HepG2 (cell line): ENCODE measurements around the gene EIF2S2. TPM values are rescaled to one million over a fixed set of nuclear protein-coding genes. Genes with fewer than 3 reads are reported as not detected.

Experiments
- BATF2 ChIP-seq: sonication (generic); formaldehyde crosslinking; IDR thresholded peaks from 2 replicates; pipeline ENCODE4 v1.8.0; 2022; ENCODE audit warnings: mild to moderate bottlenecking, missing genetic modification reagents, moderate library complexity
- CBX1 ChIP-seq: IDR thresholded peaks from one replicate; pipeline ENCODE4 v1.6.1; 2016; ENCODE audit warnings: antibody characterized with exemption, low read depth
- FOXM1 ChIP-seq: sonication (generic); formaldehyde crosslinking; IDR thresholded peaks from 2 replicates; pipeline ENCODE4 v1.5.0; 2020; ENCODE audit warnings: missing genetic modification reagents
- GATAD1 ChIP-seq: IDR thresholded peaks from 2 replicates; pipeline ENCODE4 v1.6.1; 2016; ENCODE audit warnings: missing genetic modification reagents, missing compliant biosample characterization
- HDAC1 ChIP-seq: sonication (generic); formaldehyde crosslinking; IDR thresholded peaks from 2 replicates; pipeline ENCODE4 v1.5.1; 2020; ENCODE audit warnings: mild to moderate bottlenecking, missing genetic modification reagents
- KDM1A ChIP-seq: IDR thresholded peaks from 2 replicates; pipeline ENCODE4 v1.6.1; 2016; ENCODE audit warnings: missing compliant biosample characterization
- MAF1 ChIP-seq: sonication (generic); formaldehyde crosslinking; IDR thresholded peaks from 2 replicates; pipeline ENCODE4 v1.5.0; 2020; ENCODE audit warnings: missing genetic modification reagents, borderline replicate concordance
- MLXIP ChIP-seq: sonication (generic); formaldehyde crosslinking; IDR thresholded peaks from 2 replicates; pipeline ENCODE4 v1.9.0; 2021; ENCODE audit warnings: missing genetic modification reagents, borderline replicate concordance
- PAX8 ChIP-seq: sonication (generic); formaldehyde crosslinking; IDR thresholded peaks from 2 replicates; pipeline ENCODE4 v1.8.0; 2022; ENCODE audit warnings: mild to moderate bottlenecking, missing genetic modification reagents, borderline replicate concordance
- POLR2AphosphoS5 ChIP-seq: IDR thresholded peaks from 2 replicates; pipeline ENCODE4 v1.6.1; 2012; ENCODE audit warnings: low read depth, low read length
- SNAI1 ChIP-seq: sonication (generic); formaldehyde crosslinking; IDR thresholded peaks from 2 replicates; pipeline ENCODE4 v1.5.0; 2020; ENCODE audit warnings: mild to moderate bottlenecking, missing genetic modification reagents, borderline replicate concordance
- SP4 ChIP-seq: sonication (generic); formaldehyde crosslinking; IDR thresholded peaks from 2 replicates; pipeline ENCODE4 v1.8.1; 2023; ENCODE audit warnings: mild to moderate bottlenecking, missing genetic modification reagents
- TFDP2 ChIP-seq: sonication (generic); formaldehyde crosslinking; IDR thresholded peaks from 2 replicates; pipeline ENCODE4 v1.4.0; 2020; ENCODE audit warnings: missing genetic modification reagents
- TGIF2 ChIP-seq: IDR thresholded peaks from 2 replicates; pipeline ENCODE4 v1.6.1; 2016; ENCODE audit warnings: control low read depth, missing compliant biosample characterization
- ZNF136 ChIP-seq: sonication (generic); formaldehyde crosslinking; IDR thresholded peaks from 2 replicates; pipeline ENCODE4 v1.8.1; 2022; ENCODE audit warnings: low read depth, mild to moderate bottlenecking, moderate library complexity, missing genetic modification reagents
- ZNF17 ChIP-seq: sonication (generic); formaldehyde crosslinking; IDR thresholded peaks from 2 replicates; pipeline ENCODE4 v1.5.0; 2020; ENCODE audit warnings: mild to moderate bottlenecking, missing genetic modification reagents
- ZNF33B ChIP-seq: sonication (generic); formaldehyde crosslinking; IDR thresholded peaks from 2 replicates; pipeline ENCODE4 v1.5.1; 2020; ENCODE audit warnings: mild to moderate bottlenecking, missing genetic modification reagents
- ZNF841 ChIP-seq: sonication (generic); formaldehyde crosslinking; IDR thresholded peaks from 2 replicates; pipeline ENCODE4 v1.8.1; 2023; ENCODE audit warnings: missing genetic modification reagents, borderline replicate concordance
- polyA plus RNA-seq, 8 experiments: library from polyadenylated mRNA; depleted of rRNA in 3 of 8; stranded (reverse) in 7 of 8; unstranded in 1 of 8; fragments of >200 nt; fragmentation: Illumina TruSeq in 4 of 8; extraction: Trizol in 4 of 8; gene quantifications; 2 replicates each; pipeline versions ENCODE4 v1.2.1 to v1.2.3, GENCODE V29; 2011 to 2016; ENCODE audit warnings: low read depth in 4 of 8, missing spikeins in 1 of 8, mixed read lengths in 1 of 8; ENCODE audit not compliant: insufficient read depth in 1 of 8
- total RNA-seq, 5 experiments: library from RNA; depleted of rRNA; stranded (reverse); fragments of >200 nt; fragmentation: Illumina TruSeq; extraction: Trizol; gene quantifications; 2 replicates each; pipeline ENCODE4 v1.2.3, GENCODE V29; 2016; ENCODE audit warnings: low read depth in 1 of 5
- TF ChIP-seq, protein P1 (sequence below): sonication (generic); formaldehyde crosslinking; IDR thresholded peaks from 2 replicates; pipeline ENCODE4 v1.4.0; 2020; ENCODE audit warnings: missing genetic modification reagents
- TF ChIP-seq, protein P2 (sequence below): sonication (generic); formaldehyde crosslinking; IDR thresholded peaks from 2 replicates; pipeline ENCODE4 v1.8.0; 2022; ENCODE audit warnings: mild to moderate bottlenecking, missing genetic modification reagents, moderate library complexity

The EIF2S2 gene
- total and polyA plus RNA-seq, 2 of the 13 experiments (the other 11 are each of a cell fraction or from before 2014, with no cell fraction given), result 126 to 213 TPM

DNA sequence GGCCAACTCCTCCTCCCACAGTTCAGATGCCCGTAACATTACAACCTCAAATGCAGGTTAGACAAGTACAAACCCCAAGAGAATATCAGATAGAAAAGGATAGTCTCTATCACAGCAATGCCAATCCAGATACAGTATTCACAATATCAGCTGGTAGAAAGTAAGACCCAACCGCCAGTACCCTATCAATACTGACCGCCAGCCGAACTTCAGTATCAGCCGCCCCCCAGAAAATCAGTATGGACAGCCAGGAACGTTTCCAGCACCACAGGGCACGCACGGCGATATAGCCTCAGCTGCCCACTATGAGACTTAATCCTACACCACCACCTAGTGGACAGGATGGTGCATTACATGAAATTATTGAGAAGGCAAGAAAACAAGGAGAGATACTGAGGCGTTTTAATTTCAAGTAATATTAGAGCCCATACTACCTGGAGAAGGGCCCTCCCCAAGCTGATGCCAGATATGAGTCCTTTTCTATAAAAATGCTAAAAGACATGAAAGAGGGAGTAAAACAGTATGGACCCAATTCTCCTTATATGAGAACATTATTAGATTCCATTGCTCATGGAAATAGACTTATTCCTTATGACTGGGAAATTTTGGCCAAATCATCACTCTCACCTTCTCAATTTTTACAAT, 17.6 kb upstream of the EIF2S2 start (continued):
- TF ChIP-seq FOXM1, result no peak
- TF ChIP-seq MAF1, result no peak
- TF ChIP-seq ZNF841 (CRISPR knock-in tag), result no peak
- no peak for TF ChIP-seq POLR2AphosphoS5
- TF ChIP-seq MLXIP, result no peak
- 0 out of 2 replicates have a peak, but pooled peaks have one; percentile 25 for TF ChIP-seq HDAC1 (CRISPR knock-in tag)
- TF ChIP-seq ZNF33B (CRISPR knock-in tag), result no peak
- TF ChIP-seq KDM1A, result no peak
- TF ChIP-seq PAX8 (CRISPR knock-in tag), result no peak
- TF ChIP-seq ZNF17 (CRISPR knock-in tag), result no peak
- no peak; the same call in 1 of the 2 replicates for TF ChIP-seq GATAD1
- no peak for TF ChIP-seq BATF2 (CRISPR knock-in tag)
- TF ChIP-seq ZNF136 (CRISPR knock-in tag), result 0 out of 2 replicates have a peak, but pooled peaks have one; percentile 70
- TF ChIP-seq, protein P1, sequence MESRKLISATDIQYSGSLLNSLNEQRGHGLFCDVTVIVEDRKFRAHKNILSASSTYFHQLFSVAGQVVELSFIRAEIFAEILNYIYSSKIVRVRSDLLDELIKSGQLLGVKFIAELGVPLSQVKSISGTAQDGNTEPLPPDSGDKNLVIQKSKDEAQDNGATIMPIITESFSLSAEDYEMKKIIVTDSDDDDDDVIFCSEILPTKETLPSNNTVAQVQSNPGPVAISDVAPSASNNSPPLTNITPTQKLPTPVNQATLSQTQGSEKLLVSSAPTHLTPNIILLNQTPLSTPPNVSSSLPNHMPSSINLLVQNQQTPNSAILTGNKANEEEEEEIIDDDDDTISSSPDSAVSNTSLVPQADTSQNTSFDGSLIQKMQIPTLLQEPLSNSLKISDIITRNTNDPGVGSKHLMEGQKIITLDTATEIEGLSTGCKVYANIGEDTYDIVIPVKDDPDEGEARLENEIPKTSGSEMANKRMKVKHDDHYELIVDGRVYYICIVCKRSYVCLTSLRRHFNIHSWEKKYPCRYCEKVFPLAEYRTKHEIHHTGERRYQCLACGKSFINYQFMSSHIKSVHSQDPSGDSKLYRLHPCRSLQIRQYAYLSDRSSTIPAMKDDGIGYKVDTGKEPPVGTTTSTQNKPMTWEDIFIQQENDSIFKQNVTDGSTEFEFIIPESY, result 0 out of 2 replicates have a peak, but pooled peaks have one; percentile 16
- no peak for TF ChIP-seq SNAI1 (CRISPR knock-in tag)
- no peak for TF ChIP-seq TFDP2 (CRISPR knock-in tag)
- TF ChIP-seq, protein P2, sequence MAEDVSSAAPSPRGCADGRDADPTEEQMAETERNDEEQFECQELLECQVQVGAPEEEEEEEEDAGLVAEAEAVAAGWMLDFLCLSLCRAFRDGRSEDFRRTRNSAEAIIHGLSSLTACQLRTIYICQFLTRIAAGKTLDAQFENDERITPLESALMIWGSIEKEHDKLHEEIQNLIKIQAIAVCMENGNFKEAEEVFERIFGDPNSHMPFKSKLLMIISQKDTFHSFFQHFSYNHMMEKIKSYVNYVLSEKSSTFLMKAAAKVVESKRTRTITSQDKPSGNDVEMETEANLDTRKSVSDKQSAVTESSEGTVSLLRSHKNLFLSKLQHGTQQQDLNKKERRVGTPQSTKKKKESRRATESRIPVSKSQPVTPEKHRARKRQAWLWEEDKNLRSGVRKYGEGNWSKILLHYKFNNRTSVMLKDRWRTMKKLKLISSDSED (CRISPR knock-in tag), result no peak
- no peak for TF ChIP-seq SP4
- no peak for TF ChIP-seq TGIF2 (CRISPR knock-in tag)
- TF ChIP-seq CBX1, result no peak
